Measurements from ENCODE around the gene CCDC69.

DNA sequence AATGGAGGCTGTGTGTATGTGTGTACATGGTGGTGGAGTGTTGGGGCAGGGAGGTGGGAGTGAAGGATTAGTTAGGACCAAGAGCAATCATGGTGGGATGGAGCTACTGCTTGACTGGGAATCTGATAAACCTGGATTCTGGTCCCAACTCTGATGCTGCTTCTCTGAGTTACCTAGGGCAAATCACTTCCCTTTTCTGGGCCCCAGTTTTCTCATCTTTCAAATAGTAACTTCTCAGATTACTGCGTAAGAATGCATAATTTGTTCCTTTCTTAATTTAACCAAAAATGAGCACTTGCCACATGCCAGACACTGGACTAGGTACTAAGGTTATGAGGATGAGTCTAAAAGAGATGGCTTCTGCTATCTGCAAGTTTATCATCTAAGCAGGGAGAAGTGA lies 45.5 kb downstream of the CCDC69 start:
- TF ChIP-seq, protein P1, sequence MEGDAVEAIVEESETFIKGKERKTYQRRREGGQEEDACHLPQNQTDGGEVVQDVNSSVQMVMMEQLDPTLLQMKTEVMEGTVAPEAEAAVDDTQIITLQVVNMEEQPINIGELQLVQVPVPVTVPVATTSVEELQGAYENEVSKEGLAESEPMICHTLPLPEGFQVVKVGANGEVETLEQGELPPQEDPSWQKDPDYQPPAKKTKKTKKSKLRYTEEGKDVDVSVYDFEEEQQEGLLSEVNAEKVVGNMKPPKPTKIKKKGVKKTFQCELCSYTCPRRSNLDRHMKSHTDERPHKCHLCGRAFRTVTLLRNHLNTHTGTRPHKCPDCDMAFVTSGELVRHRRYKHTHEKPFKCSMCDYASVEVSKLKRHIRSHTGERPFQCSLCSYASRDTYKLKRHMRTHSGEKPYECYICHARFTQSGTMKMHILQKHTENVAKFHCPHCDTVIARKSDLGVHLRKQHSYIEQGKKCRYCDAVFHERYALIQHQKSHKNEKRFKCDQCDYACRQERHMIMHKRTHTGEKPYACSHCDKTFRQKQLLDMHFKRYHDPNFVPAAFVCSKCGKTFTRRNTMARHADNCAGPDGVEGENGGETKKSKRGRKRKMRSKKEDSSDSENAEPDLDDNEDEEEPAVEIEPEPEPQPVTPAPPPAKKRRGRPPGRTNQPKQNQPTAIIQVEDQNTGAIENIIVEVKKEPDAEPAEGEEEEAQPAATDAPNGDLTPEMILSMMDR (IDR thresholded peaks at IDR 0.05; ENCODE audit: control extremely low read depth in 1 of 3, insufficient read depth in 1 of 3, low read depth in 1 of 3, low read length in 3 of 3) = no peak
- TF ChIP-seq GABPA (IDR thresholded peaks at IDR 0.05; ENCODE audit: borderline replicate concordance, insufficient read depth, low read length) (no peak), POU5F1 (IDR thresholded peaks at IDR 0.05; ENCODE audit: low read depth, low read length) (no peak), POLR2A (IDR thresholded peaks at IDR 0.05; ENCODE audit: control extremely low read depth in 1 of 2, low read depth in 2 of 2, low read length in 2 of 2) (no peak), RAD21 (IDR thresholded peaks at IDR 0.05 in 1 of 2, conservative IDR thresholded peaks at IDR 0.05 in 1 of 2; ENCODE audit: low read depth in 2 of 2, low read length in 2 of 2) (no peak)
